Hematopoietic multipotent progenitor cell treated with erythropoietin and hydrocortisone succinate and interleukin-3 and kit ligand, for 15 days (in vitro differentiated cells): ENCODE measurements around the gene ATG9A.

Source experiments
- DNase-seq: peaks from one replicate; pipeline ENCODE4 v3.0.0-alpha.2; 2015; ENCODE audit warnings: low spot score

ATG9A gene

GRCh38 chr2:219176818-219177551, 52.5 kb downstream of the ATG9A start, which contains the start of gene CNPPD1:
Gene CNPPD1, minus strand, starts transcription at chr2:219176925. Its CDS starts 97 bp downstream, at chr2:219176828.
- peak; percentile 93 for DNase-seq

DNA sequence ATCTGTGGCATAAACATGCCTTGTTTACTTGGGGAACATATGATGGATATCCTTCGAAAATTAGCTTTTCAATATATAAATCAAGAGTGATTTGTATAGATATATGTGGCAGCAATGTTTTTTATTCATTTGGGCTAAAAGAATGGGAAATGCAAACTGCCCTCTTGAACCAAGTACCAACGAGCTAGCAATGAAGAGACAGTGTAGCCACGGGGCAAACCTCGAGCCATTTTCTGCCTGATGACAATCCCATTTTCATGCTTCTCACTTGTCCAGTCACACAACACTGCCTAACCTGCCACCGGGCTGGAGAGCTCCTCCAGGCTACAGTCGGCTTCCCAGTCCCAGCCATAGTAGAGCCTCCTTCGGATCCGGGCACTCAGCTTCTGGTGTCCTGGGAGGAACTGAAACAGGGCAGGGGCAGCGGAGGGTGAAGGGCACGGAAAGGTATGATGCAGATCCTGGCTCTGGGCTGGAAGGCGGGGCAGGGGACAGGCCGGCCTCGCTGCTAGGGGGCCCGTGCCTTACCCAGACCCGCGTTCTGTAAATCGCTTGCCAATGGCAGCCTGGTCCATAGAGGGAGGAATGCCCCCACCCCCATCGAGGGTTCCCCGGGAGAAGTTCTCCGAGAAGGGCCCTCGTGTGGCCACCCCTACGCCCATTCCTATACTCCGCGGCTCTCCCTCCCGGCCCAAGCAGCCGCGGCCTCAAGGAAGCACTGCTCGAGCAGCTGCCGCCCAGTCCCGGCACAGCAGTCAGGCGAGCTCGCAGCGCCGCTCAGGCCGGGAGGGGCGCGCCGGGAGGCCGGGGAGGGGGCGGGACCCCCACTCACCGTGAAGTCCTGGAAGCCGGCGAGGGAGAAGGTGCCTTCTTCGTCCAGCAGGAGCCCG, 53.3 kb downstream of the ATG9A start:
- peak; percentile 55 for DNase-seq

GRCh38 chr2:219175486-219175885, 54.0 kb downstream of the ATG9A start:
- no peak for DNase-seq

GRCh38 chr2:219174801-219175200, 54.6 kb downstream of the ATG9A start:
- DNase-seq = no peak

GRCh38 chr2:219174146-219174545, 55.3 kb downstream of the ATG9A start:
- DNase-seq = no peak

GRCh38 chr2:219173176-219173575, 56.3 kb downstream of the ATG9A start:
- no peak for DNase-seq

GRCh38 chr2:219172231-219173154, 56.9 kb downstream of the ATG9A start:
- peak; percentile 42 for DNase-seq

- peak; percentile 70 for DNase-seq
These were observed 58.2 kb downstream of the ATG9A start for GRCh38 chr2:219171231-219171651.

- no peak for DNase-seq
These were observed 59.3 kb downstream of the ATG9A start, which contains the start of gene SLC23A3 for GRCh38 chr2:219169930-219170654. Gene SLC23A3, minus strand, starts transcription at chr2:219170029. Its CDS starts 45 bp downstream, at chr2:219169984.
